ENCODE data around the gene RBMS1.

- no peak for TF ChIP-seq CTCF (IDR thresholded peaks at IDR 0.05; ENCODE audit: poor library complexity, severe bottlenecking)
- no peak for TF ChIP-seq EP300 (conservative IDR thresholded peaks at IDR 0.05; ENCODE audit: poor library complexity, severe bottlenecking)
- no peak for TF ChIP-seq TAF1 (IDR thresholded peaks at IDR 0.05; ENCODE audit: low read depth)
Observed at GRCh38 chr2:160292225-160292624, 201.4 kb downstream of the RBMS1 start.

Data from neural cell (in vitro differentiated cells).